H1 (cell line): Measurements from ENCODE around the gene RAB3C.

Experiments used
- CBX8 ChIP-seq: fragments of 300-800, 300-1000 bp; sonication (generic); IDR thresholded peaks from 2 replicates; pipeline ENCODE4 v1.7.1; 2016; ENCODE audit warnings: low read depth, low read length, borderline replicate concordance
- CREB1 ChIP-seq: IDR thresholded peaks from 2 replicates; pipeline ENCODE4 v1.6.1; 2012; ENCODE audit warnings: inconsistent platforms
- KDM1A ChIP-seq: fragments of 200-600, 300-600 bp; sonication (generic); IDR thresholded peaks from 2 replicates; pipeline ENCODE4 v1.7.1; 2016; ENCODE audit warnings: mild to moderate bottlenecking, low read length, borderline replicate concordance
- POLR2A ChIP-seq, 2 experiments: IDR thresholded peaks; 1 replicate in 1 of 2; 2 replicates in 1 of 2; pipeline ENCODE4 v1.6.1; 2011; ENCODE audit warnings: low read depth in 2 of 2, low read length in 2 of 2, mild to moderate bottlenecking in 2 of 2; ENCODE audit errors: control extremely low read depth in 1 of 2
- POLR2AphosphoS5 ChIP-seq: IDR thresholded peaks from 2 replicates; pipeline ENCODE4 v1.6.1; 2011; ENCODE audit warnings: low read depth, low read length
- RAD21 ChIP-seq, 2 experiments: IDR thresholded peaks in 1 of 2; conservative IDR thresholded peaks in 1 of 2; 2 replicates each; pipeline ENCODE4 v1.6.1; 2011; ENCODE audit warnings: low read depth in 2 of 2, low read length in 2 of 2, improper control_type of control experiment in 1 of 2, inconsistent platforms in 1 of 2, mild to moderate bottlenecking in 1 of 2, moderate library complexity in 1 of 2
- RXRA ChIP-seq: IDR thresholded peaks from 2 replicates; pipeline ENCODE4 v1.6.1; 2011; ENCODE audit warnings: low read depth, mild to moderate bottlenecking, low read length, moderate library complexity; ENCODE audit not compliant: insufficient read depth
- SP1 ChIP-seq: IDR thresholded peaks from 2 replicates; pipeline ENCODE4 v1.6.1; 2011; ENCODE audit warnings: low read depth, low read length
- TEAD4 ChIP-seq: IDR thresholded peaks from 2 replicates; pipeline ENCODE4 v1.6.1; 2012; ENCODE audit warnings: low read depth, low read length, inconsistent platforms, mixed read lengths
- YY1 ChIP-seq: IDR thresholded peaks from 2 replicates; pipeline ENCODE4 v1.6.1; 2011; ENCODE audit warnings: low read depth, mild to moderate bottlenecking, low read length
- TF ChIP-seq, protein P1 (sequence below), 3 experiments: IDR thresholded peaks; 1 replicate in 2 of 3; 2 replicates in 1 of 3; pipeline versions ENCODE4 v1.5.1 to v1.6.1; 2011; ENCODE audit warnings: low read length in 3 of 3, mild to moderate bottlenecking in 3 of 3, inconsistent platforms in 2 of 3, low read depth in 1 of 3, moderate library complexity in 1 of 3; ENCODE audit not compliant: insufficient read depth in 1 of 3; ENCODE audit errors: control extremely low read depth in 1 of 3

- no peak for TF ChIP-seq CBX8
- TF ChIP-seq RAD21 (IDR thresholded peaks at IDR 0.05 in 1 of 2, conservative IDR thresholded peaks at IDR 0.05 in 1 of 2; ENCODE audit: low read depth in 2 of 2, low read length in 2 of 2) = no peak
- no peak for TF ChIP-seq KDM1A
- no peak for TF ChIP-seq YY1
- TF ChIP-seq, protein P1, sequence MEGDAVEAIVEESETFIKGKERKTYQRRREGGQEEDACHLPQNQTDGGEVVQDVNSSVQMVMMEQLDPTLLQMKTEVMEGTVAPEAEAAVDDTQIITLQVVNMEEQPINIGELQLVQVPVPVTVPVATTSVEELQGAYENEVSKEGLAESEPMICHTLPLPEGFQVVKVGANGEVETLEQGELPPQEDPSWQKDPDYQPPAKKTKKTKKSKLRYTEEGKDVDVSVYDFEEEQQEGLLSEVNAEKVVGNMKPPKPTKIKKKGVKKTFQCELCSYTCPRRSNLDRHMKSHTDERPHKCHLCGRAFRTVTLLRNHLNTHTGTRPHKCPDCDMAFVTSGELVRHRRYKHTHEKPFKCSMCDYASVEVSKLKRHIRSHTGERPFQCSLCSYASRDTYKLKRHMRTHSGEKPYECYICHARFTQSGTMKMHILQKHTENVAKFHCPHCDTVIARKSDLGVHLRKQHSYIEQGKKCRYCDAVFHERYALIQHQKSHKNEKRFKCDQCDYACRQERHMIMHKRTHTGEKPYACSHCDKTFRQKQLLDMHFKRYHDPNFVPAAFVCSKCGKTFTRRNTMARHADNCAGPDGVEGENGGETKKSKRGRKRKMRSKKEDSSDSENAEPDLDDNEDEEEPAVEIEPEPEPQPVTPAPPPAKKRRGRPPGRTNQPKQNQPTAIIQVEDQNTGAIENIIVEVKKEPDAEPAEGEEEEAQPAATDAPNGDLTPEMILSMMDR (IDR thresholded peaks at IDR 0.05; ENCODE audit: control extremely low read depth in 1 of 3, insufficient read depth in 1 of 3, low read depth in 1 of 3, low read length in 3 of 3) = no peak
- TF ChIP-seq CREB1 = no peak
- no peak for TF ChIP-seq POLR2AphosphoS5
- TF ChIP-seq POLR2A (IDR thresholded peaks at IDR 0.05; ENCODE audit: control extremely low read depth in 1 of 2, low read depth in 2 of 2, low read length in 2 of 2) = no peak
- no peak for TF ChIP-seq RXRA
- no peak for TF ChIP-seq TEAD4
- no peak for TF ChIP-seq SP1
Observed at GRCh38 chr5:58778888-58779287, 196.0 kb downstream of the RAB3C start.
